H9 (cell line): ENCODE data around the gene TENM4. TPM values are rescaled to one million over a fixed set of nuclear protein-coding genes. Genes with fewer than 3 reads are reported as not detected.

Source experiments
- DNase-seq: peaks from one replicate; pipeline ENCODE4 v3.0.0-alpha.2; 2017
- H2AFZ ChIP-seq: one replicate; pipeline ENCODE4 v1.6.1; 2013; ENCODE audit warnings: mild to moderate bottlenecking, low read length, control low read depth, moderate library complexity
- H2AK5ac ChIP-seq: 2 replicates; pipeline ENCODE4 v1.6.1; 2013; ENCODE audit warnings: low read length, control low read depth, mixed read lengths; ENCODE audit not compliant: insufficient read length
- H2BK120ac ChIP-seq: one replicate; pipeline ENCODE4 v1.6.1; 2013; ENCODE audit warnings: low read depth, mild to moderate bottlenecking, low read length, control low read depth, inconsistent platforms; ENCODE audit not compliant: poor library complexity, severe bottlenecking
- H2BK12ac ChIP-seq: 2 replicates; pipeline ENCODE4 v1.6.1; 2013; ENCODE audit warnings: low read length, control low read depth, mixed read lengths, low read depth; ENCODE audit not compliant: insufficient read length
- H2BK15ac ChIP-seq: 2 replicates; pipeline ENCODE4 v1.6.1; 2013; ENCODE audit warnings: low read depth, low read length, control low read depth
- H2BK20ac ChIP-seq: one replicate; pipeline ENCODE4 v1.6.1; 2013; ENCODE audit warnings: low read depth, mild to moderate bottlenecking, low read length, control low read depth, inconsistent platforms; ENCODE audit not compliant: poor library complexity, severe bottlenecking
- H2BK5ac ChIP-seq: 2 replicates; pipeline ENCODE4 v1.6.1; 2013; ENCODE audit warnings: low read length, control low read depth, mixed read lengths; ENCODE audit not compliant: insufficient read length
- H3K14ac ChIP-seq: 2 replicates; pipeline ENCODE4 v1.6.1; 2013; ENCODE audit warnings: low read length, control low read depth; ENCODE audit not compliant: insufficient read depth
- H3K18ac ChIP-seq: 2 replicates; pipeline ENCODE4 v1.6.1; 2013; ENCODE audit warnings: low read depth, mild to moderate bottlenecking, mixed read lengths, low read length, control low read depth; ENCODE audit not compliant: insufficient read length
- H3K23ac ChIP-seq: 2 replicates; pipeline ENCODE4 v1.6.1; 2013; ENCODE audit warnings: low read length, control low read depth, mixed read lengths, low read depth; ENCODE audit not compliant: insufficient read length
- H3K23me2 ChIP-seq: 2 replicates; pipeline ENCODE4 v1.6.1; 2013; ENCODE audit warnings: low read depth, mild to moderate bottlenecking, mixed read lengths, low read length, control low read depth; ENCODE audit not compliant: insufficient read length, poor library complexity, severe bottlenecking
- H3K27ac ChIP-seq: 2 replicates; pipeline ENCODE4 v1.5.1; 2013; ENCODE audit warnings: low read length, control low read depth, mixed read lengths, low read depth; ENCODE audit not compliant: insufficient read length
- H3K27me3 ChIP-seq: 2 replicates; pipeline ENCODE4 v1.6.1; 2013; ENCODE audit warnings: low read length, control low read depth, inconsistent platforms; ENCODE audit not compliant: insufficient read depth
- H3K4ac ChIP-seq: 2 replicates; pipeline ENCODE4 v1.6.1; 2013; ENCODE audit warnings: low read depth, mild to moderate bottlenecking, control low read depth, inconsistent platforms, low read length, moderate library complexity
- H3K4me1 ChIP-seq: 2 replicates; pipeline ENCODE4 v1.6.1; 2013; ENCODE audit warnings: low read length, control low read depth, inconsistent platforms; ENCODE audit not compliant: insufficient read depth
- H3K4me2 ChIP-seq: 2 replicates; pipeline ENCODE4 v1.6.1; 2013; ENCODE audit warnings: low read length, control low read depth, mixed read lengths; ENCODE audit not compliant: insufficient read length, insufficient read depth
- H3K56ac ChIP-seq: 2 replicates; pipeline ENCODE4 v1.6.1; 2013; ENCODE audit warnings: low read depth, mild to moderate bottlenecking, mixed read lengths, low read length, control low read depth; ENCODE audit not compliant: insufficient read length
- H3K79me1 ChIP-seq: 2 replicates; pipeline ENCODE4 v1.6.1; 2013; ENCODE audit warnings: low read depth, mild to moderate bottlenecking, moderate library complexity, low read length, control low read depth, inconsistent platforms; ENCODE audit not compliant: insufficient read depth, poor library complexity, severe bottlenecking
- H3K79me2 ChIP-seq: 2 replicates; pipeline ENCODE4 v1.6.1; 2013; ENCODE audit warnings: low read length, control low read depth, inconsistent platforms; ENCODE audit not compliant: insufficient read depth
- H3K9ac ChIP-seq: 2 replicates; pipeline ENCODE4 v1.6.1; 2013; ENCODE audit warnings: low read length, control low read depth, mixed read lengths; ENCODE audit not compliant: insufficient read length; ENCODE audit errors: extremely low read depth
- H3K9me3 ChIP-seq: one replicate; pipeline ENCODE4 v1.6.1; 2013; ENCODE audit warnings: low read depth, low read length, inconsistent platforms; ENCODE audit not compliant: control insufficient read depth
- H3T11ph ChIP-seq: one replicate; pipeline ENCODE4 v1.6.1; 2013; ENCODE audit warnings: mild to moderate bottlenecking, low read length, control low read depth, inconsistent platforms
- H4K20me1 ChIP-seq: one replicate; pipeline ENCODE4 v1.6.1; 2013; ENCODE audit not compliant: control insufficient read depth, insufficient read length, insufficient read depth
- H4K5ac ChIP-seq: 2 replicates; pipeline ENCODE4 v1.6.1; 2013; ENCODE audit warnings: low read depth, mild to moderate bottlenecking, mixed read lengths, low read length, control low read depth; ENCODE audit not compliant: insufficient read length
- H4K8ac ChIP-seq: replicated peaks from 2 replicates; pipeline ENCODE4 v1.6.1; 2013; ENCODE audit warnings: low read length, control low read depth, mixed read lengths, low read depth; ENCODE audit not compliant: insufficient read length
- H4K91ac ChIP-seq: 2 replicates; pipeline ENCODE4 v1.6.1; 2013; ENCODE audit warnings: low read depth, mild to moderate bottlenecking, moderate library complexity, mixed read lengths, low read length, control low read depth; ENCODE audit not compliant: insufficient read length
- H3K27ac Mint-ChIP-seq, 3 experiments: 2 replicates in 2 of 3; 3 replicates in 1 of 3; pipeline ENCODE4 v1.8.0; 2020 to 2021; ENCODE audit warnings: mixed read lengths in 3 of 3, mild to moderate bottlenecking in 1 of 3, moderate library complexity in 1 of 3
- H3K27me3 Mint-ChIP-seq: 2 replicates; pipeline ENCODE4 v1.8.0; 2021; ENCODE audit warnings: low read depth, mild to moderate bottlenecking, moderate library complexity, mixed read lengths
- H3K36me3 Mint-ChIP-seq, 3 experiments: 2 replicates in 2 of 3; 3 replicates in 1 of 3; pipeline ENCODE4 v1.8.0; 2020 to 2021; ENCODE audit warnings: low read depth in 3 of 3, mixed read lengths in 3 of 3; ENCODE audit not compliant: insufficient read depth in 1 of 3
- H3K4me1 Mint-ChIP-seq, 2 experiments: 2 replicates each; pipeline ENCODE4 v1.8.0; 2020; ENCODE audit warnings: mixed read lengths in 2 of 2
- H3K4me3 Mint-ChIP-seq, 2 experiments: 2 replicates in 1 of 2; 3 replicates in 1 of 2; pipeline ENCODE4 v1.8.0; 2020 to 2021; ENCODE audit warnings: mild to moderate bottlenecking in 2 of 2, mixed read lengths in 2 of 2, moderate library complexity in 1 of 2
- H3K9me3 Mint-ChIP-seq, 2 experiments: 2 replicates in 1 of 2; 3 replicates in 1 of 2; pipeline ENCODE4 v1.8.0; 2020; ENCODE audit warnings: mild to moderate bottlenecking in 2 of 2, mixed read lengths in 2 of 2, moderate library complexity in 1 of 2
- CTCF ChIP-seq: fragments of 200-600 bp; sonication (generic); conservative IDR thresholded peaks from 3 replicates; pipeline ENCODE4 v1.8.0; 2021; ENCODE audit warnings: antibody characterized with exemption, mild to moderate bottlenecking
- WGBS: extraction: QIAGEN DNeasy Blood & Tissue Kit; methylation state at CpG from one replicate; pipeline ENCODE4 v1.1.7; 2013; ENCODE audit warnings: missing lambda C conversion rate, low lambda C conversion rate, mixed read lengths; ENCODE audit not compliant: insufficient read length; ENCODE audit errors: extremely low coverage; 5-methylcytosine and 5-hydroxymethylcytosine counted together
- total RNA-seq: library from RNA; stranded (reverse); gene quantifications from 2 replicates; pipeline ENCODE4 v1.2.1, GENCODE V29; 2021

Gene TENM4
- total RNA-seq, 1 experiment from 2014 or later, result 4.6 TPM

GRCh38 chr11:79084382-79084781 lies 356.4 kb downstream of the TENM4 start:
- H3K56ac ChIP-seq, result no peak overlapping the region
- no peak overlapping the region for H4K5ac ChIP-seq
- no peaks in the 10 kb centered on the region for H4K20me1 ChIP-seq
- H3K4ac ChIP-seq, result no peak overlapping the region
- no peak overlapping the region for H2BK12ac ChIP-seq
- no peak overlapping the region for H3T11ph ChIP-seq
- H3K23ac ChIP-seq, result no peak overlapping the region
- H3K27me3 ChIP-seq, result no peaks in the 10 kb centered on the region
- no peak overlapping the region for H3K27ac ChIP-seq
- no peak overlapping the region for H4K91ac ChIP-seq
- H3K4me3 Mint-ChIP-seq, result no peak overlapping the region
- no peak overlapping the region for H2BK20ac ChIP-seq
- H3K36me3 Mint-ChIP-seq, result no peaks in the 10 kb centered on the region
- no peak overlapping the region for H3K4me2 ChIP-seq
- H2AK5ac ChIP-seq, result no peak overlapping the region
- no peak overlapping the region for H2BK5ac ChIP-seq
- no peak overlapping the region for H2BK120ac ChIP-seq
- H3K27ac Mint-ChIP-seq, result no peak overlapping the region
- H2BK15ac ChIP-seq, result no peak overlapping the region
- no peaks in the 10 kb centered on the region for H3K79me2 ChIP-seq
- no peak overlapping the region for H4K8ac ChIP-seq
- no peak overlapping the region for H3K18ac ChIP-seq
- no peaks in the 10 kb centered on the region; the same call in 1 of the 2 replicates for H3K4me1 ChIP-seq
- H3K9me3 ChIP-seq, result no peaks in the 10 kb centered on the region
- no peak for DNase-seq
- H2AFZ ChIP-seq, result no peak overlapping the region
- no peaks in the 10 kb centered on the region; a peak in 1 of 5 replicates for H3K9me3 Mint-ChIP-seq
- no peaks in the 10 kb centered on the region; the same call in 1 of the 2 replicates for H3K27me3 Mint-ChIP-seq
- no peak for TF ChIP-seq CTCF
- no peak overlapping the region for H3K9ac ChIP-seq
- H3K4me1 Mint-ChIP-seq, result peaks cover 35 to 54% of the 10 kb centered on the region in 2 experiments
- H3K14ac ChIP-seq, result no peak overlapping the region
- no peaks in the 10 kb centered on the region for H3K79me1 ChIP-seq
- no peaks in the 10 kb centered on the region for H3K23me2 ChIP-seq
- WGBS, result no CpG with 5 or more reads among the region's 5 CpGs
